ENCODE data around the gene SLC39A6. TPM values are rescaled to one million over a fixed set of nuclear protein-coding genes. Genes with fewer than 3 reads are reported as not detected.
"Not testable (repeated sequence)": the region's sequence is repeated elsewhere in the genome, so short reads cannot be mapped to it uniquely, and the experiment has no call there.

SLC39A6 gene
- total RNA-seq, 1 experiment from 2014 or later, result 59.7 TPM

GRCh38 chr18:36141576-36141975, 12.4 kb upstream of the SLC39A6 start:
- no peak for DNase-seq (ENCODE audit: extremely low read depth, low read depth)

- DNase-seq (ENCODE audit: extremely low read depth, low read depth), result no peak
Observed at GRCh38 chr18:36139245-36139644, 10.1 kb upstream of the SLC39A6 start.

- DNase-seq (ENCODE audit: extremely low read depth, low read depth), result no peak
Observed at GRCh38 chr18:36135264-36135663, 6.1 kb upstream of the SLC39A6 start.

- no peak for DNase-seq (ENCODE audit: extremely low read depth, low read depth)
Observed at GRCh38 chr18:36132756-36133155, 3.6 kb upstream of the SLC39A6 start.

GRCh38 chr18:36131692-36132483, 2.7 kb upstream of the SLC39A6 start:
- DNase-seq (ENCODE audit: extremely low read depth, low read depth), result no peak

GRCh38 chr18:36130883-36131653, 1.9 kb upstream of the SLC39A6 start:
- DNase-seq (ENCODE audit: extremely low read depth, low read depth), result no peak

- DNase-seq (ENCODE audit: extremely low read depth, low read depth), result no peak
Observed at GRCh38 chr18:36130039-36130831, 1.1 kb upstream of the SLC39A6 start.

GRCh38 chr18:36128907-36129299, 237 bp downstream of the SLC39A6 start:
- no peak for DNase-seq (ENCODE audit: extremely low read depth, low read depth)

GRCh38 chr18:36128530-36128870, 640 bp downstream of the SLC39A6 start:
- DNase-seq (ENCODE audit: extremely low read depth, low read depth), result no peak

GRCh38 chr18:36127836-36128529, 1.2 kb downstream of the SLC39A6 start:
- DNase-seq (ENCODE audit: extremely low read depth, low read depth), result no peak

GRCh38 chr18:36126668-36127067, 2.5 kb downstream of the SLC39A6 start:
- DNase-seq (ENCODE audit: extremely low read depth, low read depth), result no peak

GRCh38 chr18:36124841-36125240, 4.3 kb downstream of the SLC39A6 start:
- DNase-seq (ENCODE audit: extremely low read depth, low read depth), result no peak

GRCh38 chr18:36120297-36120696, 8.8 kb downstream of the SLC39A6 start:
- DNase-seq (ENCODE audit: extremely low read depth, low read depth), result no peak

GRCh38 chr18:36116771-36117170, 12.4 kb downstream of the SLC39A6 start:
- not testable (repeated sequence) for DNase-seq (ENCODE audit: extremely low read depth, low read depth)

- no peak for DNase-seq (ENCODE audit: extremely low read depth, low read depth)
Observed at GRCh38 chr18:36114738-36115137, 14.4 kb downstream of the SLC39A6 start.

GRCh38 chr18:36114251-36114650, 14.9 kb downstream of the SLC39A6 start:
- no peak for DNase-seq (ENCODE audit: extremely low read depth, low read depth)

- DNase-seq (ENCODE audit: extremely low read depth, low read depth), result no peak
Observed at GRCh38 chr18:36112302-36112701, 16.8 kb downstream of the SLC39A6 start.

GRCh38 chr18:36109737-36110136, 19.4 kb downstream of the SLC39A6 start:
- DNase-seq (ENCODE audit: extremely low read depth, low read depth), result no peak

- DNase-seq (ENCODE audit: extremely low read depth, low read depth), result no peak
Observed at GRCh38 chr18:36108601-36109000, 20.5 kb downstream of the SLC39A6 start.

GRCh38 chr18:36108196-36108595, 20.9 kb downstream of the SLC39A6 start:
- DNase-seq (ENCODE audit: extremely low read depth, low read depth), result no peak

- no peak for DNase-seq (ENCODE audit: extremely low read depth, low read depth)
Observed at GRCh38 chr18:36107477-36107876, 21.7 kb downstream of the SLC39A6 start.

Data from NCI-H460 (cell line).